NCI-H146 treated with DMSO at 0.1 percent for 48 hours (cell line): ENCODE data around the gene CCDC13.
A peak's percentile ranks its signal among the peaks of the same experiment; 100 is the strongest.
"Not testable (repeated sequence)": the region's sequence is repeated elsewhere in the genome, so short reads cannot be mapped to it uniquely, and the experiment has no call there.

Experiments used
- DNase-seq: peaks from one replicate; lab custom pipeline; 2025; ENCODE audit not compliant: unreplicated experiment; lab: John Stamatoyannopoulos, UW

The CCDC13 gene

GRCh38 chr3:42772670-42773408 is at the start of gene CCDC13:
Gene CCDC13 (minus strand): TSS chr3:42773253. CDS start chr3:42758345, 14,908 bp downstream.
- peak; percentile 54 for DNase-seq

- no peak for DNase-seq
Measured at GRCh38 chr3:42822828-42823227, 49.8 kb upstream of the CCDC13 start.

GRCh38 chr3:42820746-42821051 is 47.6 kb upstream of the CCDC13 start:
- DNase-seq, result no peak

GRCh38 chr3:42819351-42819965 is 46.4 kb upstream of the CCDC13 start:
- DNase-seq, result peak; percentile 21

GRCh38 chr3:42815826-42816225 is 42.8 kb upstream of the CCDC13 start:
- no peak for DNase-seq

- no peak for DNase-seq
Measured at GRCh38 chr3:42814914-42815507, 42.0 kb upstream of the CCDC13 start.

- DNase-seq, result no peak
Measured at GRCh38 chr3:42814246-42814645, 41.2 kb upstream of the CCDC13 start.

GRCh38 chr3:42811118-42811883 is 38.2 kb upstream of the CCDC13 start:
- not testable (repeated sequence) for DNase-seq

GRCh38 chr3:42810706-42811105 is 37.7 kb upstream of the CCDC13 start:
- not testable (repeated sequence) for DNase-seq

GRCh38 chr3:42809202-42809601 is 36.1 kb upstream of the CCDC13 start, which contains the start of gene ACKR2:
Gene ACKR2 (plus strand): TSS chr3:42809445. CDS start chr3:42864503, 55,058 bp downstream.
- DNase-seq, result no peak

- DNase-seq, result no peak
Measured at GRCh38 chr3:42807929-42808328, 34.9 kb upstream of the CCDC13 start.

- no peak for DNase-seq
Measured at GRCh38 chr3:42805141-42805821, 32.2 kb upstream of the CCDC13 start.

GRCh38 chr3:42804831-42805132 is 31.7 kb upstream of the CCDC13 start:
- DNase-seq, result no peak

GRCh38 chr3:42804106-42804830 is 31.2 kb upstream of the CCDC13 start, which contains the start of gene HIGD1A:
Gene HIGD1A (minus strand): TSS chr3:42804490. CDS start chr3:42794253, 10,237 bp downstream.
- peak; percentile 73 for DNase-seq

GRCh38 chr3:42803414-42804105 is 30.5 kb upstream of the CCDC13 start:
- no peak for DNase-seq

GRCh38 chr3:42802876-42803413 is 29.9 kb upstream of the CCDC13 start:
- no peak for DNase-seq

GRCh38 chr3:42801784-42802183 is 28.7 kb upstream of the CCDC13 start:
- DNase-seq, result no peak

- DNase-seq, result no peak
Measured at GRCh38 chr3:42801048-42801620, 28.1 kb upstream of the CCDC13 start.

GRCh38 chr3:42800251-42800650 is 27.2 kb upstream of the CCDC13 start:
- no peak for DNase-seq
